NCI-H187 treated with DMSO at 0.1 percent for 48 hours (cell line): Measurements from ENCODE around the gene FETUB.

Experiments
- DNase-seq: peaks from one replicate; lab custom pipeline; 2025; lab: John Stamatoyannopoulos, UW

FETUB gene

GRCh38 chr3:186636536-186636935 is 3.7 kb upstream of the FETUB start:
- DNase-seq, result no peak

GRCh38 chr3:186637686-186638085 is 2.5 kb upstream of the FETUB start:
- no peak for DNase-seq

- DNase-seq, result no peak
Observed at GRCh38 chr3:186638259-186638658, 1.9 kb upstream of the FETUB start.

GRCh38 chr3:186640473-186640818 is 247 bp downstream of the FETUB start:
- DNase-seq, result no peak

- DNase-seq, result peak; percentile 14
Observed at GRCh38 chr3:186640929-186641328, 730 bp downstream of the FETUB start.

- no peak for DNase-seq
Observed at GRCh38 chr3:186642014-186642413, 1.8 kb downstream of the FETUB start.

GRCh38 chr3:186643493-186643892 is 3.3 kb downstream of the FETUB start:
- no peak for DNase-seq

- no peak for DNase-seq
Observed at GRCh38 chr3:186644683-186645082, 4.5 kb downstream of the FETUB start.

- no peak for DNase-seq
Observed at GRCh38 chr3:186646106-186646505, 5.9 kb downstream of the FETUB start.

GRCh38 chr3:186646841-186647240 is 6.6 kb downstream of the FETUB start:
- DNase-seq, result no peak

GRCh38 chr3:186648851-186649250 is 8.7 kb downstream of the FETUB start:
- DNase-seq, result no peak

GRCh38 chr3:186651678-186652215 is 11.5 kb downstream of the FETUB start:
- no peak for DNase-seq

GRCh38 chr3:186653080-186653707 is 13.0 kb downstream of the FETUB start:
- peak; percentile 36 for DNase-seq

GRCh38 chr3:186653984-186654383 is 13.8 kb downstream of the FETUB start:
- no peak for DNase-seq

- no peak for DNase-seq
Observed at GRCh38 chr3:186663361-186664118, 23.3 kb downstream of the FETUB start.

- DNase-seq, result no peak
Observed at GRCh38 chr3:186664119-186664495, 23.9 kb downstream of the FETUB start.

- DNase-seq, result no peak
Observed at GRCh38 chr3:186664506-186664905, 24.3 kb downstream of the FETUB start.

- no peak for DNase-seq
Observed at GRCh38 chr3:186665625-186666188, 25.5 kb downstream of the FETUB start, which contains the start of gene HRG. TSS of gene HRG (plus strand) at chr3:186666014. CDS start at chr3:186666032, 18 bp downstream.

- DNase-seq, result no peak
Observed at GRCh38 chr3:186668426-186668825, 28.2 kb downstream of the FETUB start.

GRCh38 chr3:186669378-186670084 is 29.3 kb downstream of the FETUB start:
- no peak for DNase-seq

GRCh38 chr3:186670155-186670554 is 30.0 kb downstream of the FETUB start:
- DNase-seq, result no peak

GRCh38 chr3:186671051-186671450 is 30.9 kb downstream of the FETUB start:
- DNase-seq, result no peak

GRCh38 chr3:186678604-186679003 is 38.4 kb downstream of the FETUB start:
- DNase-seq, result no peak
